G401 (cell line): ENCODE data around the gene ASIC2. TPM values are rescaled to one million over a fixed set of nuclear protein-coding genes. Genes with fewer than 3 reads are reported as not detected.
A peak's percentile ranks its signal among the peaks of the same experiment; 100 is the strongest.

ENCODE experiments used
- DNase-seq: peaks from one replicate; pipeline ENCODE4 v3.0.0-alpha.2; 2015; ENCODE audit warnings: low spot score
- in situ Hi-C: cut with HindIII; loops from 2 replicates; pipeline ENCODE4 v1.10.0; 2016; ENCODE audit warnings: low sequenced_read_pairs, mixed read lengths
- total RNA-seq: library from RNA; depleted of rRNA; stranded (reverse); fragments of >200 nt; shearing (Covaris generic); gene quantifications from 2 replicates; pipeline ENCODE4 v1.2.3, GENCODE V29; 2014

Gene ASIC2
- total RNA-seq, 1 experiment from 2014 or later, result not detected

DNA sequence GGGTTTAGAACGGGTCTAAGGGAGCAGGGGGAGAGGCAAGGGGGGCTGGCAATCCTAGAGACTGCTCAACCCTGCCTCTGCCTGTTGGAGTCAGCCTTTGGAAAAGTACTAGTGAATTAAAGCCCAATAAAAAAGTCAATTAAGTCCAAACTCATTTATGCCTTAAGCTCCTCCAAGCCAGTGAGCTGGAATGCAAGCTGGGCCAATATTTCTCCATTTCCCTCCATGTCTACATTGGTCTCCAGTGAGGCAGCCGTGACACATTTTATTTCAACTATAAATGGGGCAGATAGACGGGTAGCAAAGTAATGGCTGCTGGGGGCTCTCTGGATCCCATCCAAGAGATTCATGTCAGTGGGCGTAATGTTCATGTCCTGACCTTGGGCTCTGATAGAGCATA, 157.4 kb downstream of the ASIC2 start:
- no peak for DNase-seq
- in situ Hi-C loops, result no loop called here

DNA sequence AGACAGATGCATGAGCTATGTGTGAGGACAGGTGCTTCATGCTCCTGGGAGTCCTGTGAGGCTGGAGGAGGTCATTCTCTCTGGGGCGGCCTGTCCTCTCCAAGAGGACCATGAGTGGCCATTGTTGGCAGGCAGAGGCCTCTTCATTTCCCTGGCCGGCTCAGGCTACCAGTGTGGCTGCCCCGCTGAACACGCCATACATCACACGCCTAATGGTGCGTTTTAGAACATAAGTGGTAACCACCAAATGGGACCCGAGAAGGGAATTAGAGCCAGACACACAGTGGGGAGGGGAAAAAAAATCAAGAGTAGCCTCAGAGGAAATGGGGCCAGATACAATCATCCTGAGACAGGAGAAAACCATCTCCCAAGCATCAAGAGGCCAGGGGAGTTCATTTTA, 161.5 kb downstream of the ASIC2 start:
- in situ Hi-C loops, result no loop called here
- DNase-seq, result no peak

DNA sequence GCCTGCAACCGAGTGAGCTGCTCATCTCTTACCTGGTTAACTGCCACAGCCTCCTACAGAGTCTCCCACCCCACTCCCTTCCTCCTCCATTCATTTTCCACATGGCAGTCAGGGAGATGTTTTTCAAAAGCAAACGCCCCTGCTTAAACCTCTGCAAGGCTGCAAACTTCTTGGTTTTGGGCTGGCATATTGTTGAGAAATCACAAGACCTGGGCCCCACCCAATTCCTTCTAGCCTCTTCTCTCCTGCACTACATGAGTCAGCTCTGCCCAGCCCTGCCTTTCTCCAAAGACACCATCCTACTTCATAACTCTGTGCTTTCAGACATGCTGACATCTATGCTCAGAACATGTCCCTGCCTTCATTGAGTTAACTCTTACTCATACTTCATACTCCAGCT, 165.4 kb downstream of the ASIC2 start:
- DNase-seq, result no peak

DNA sequence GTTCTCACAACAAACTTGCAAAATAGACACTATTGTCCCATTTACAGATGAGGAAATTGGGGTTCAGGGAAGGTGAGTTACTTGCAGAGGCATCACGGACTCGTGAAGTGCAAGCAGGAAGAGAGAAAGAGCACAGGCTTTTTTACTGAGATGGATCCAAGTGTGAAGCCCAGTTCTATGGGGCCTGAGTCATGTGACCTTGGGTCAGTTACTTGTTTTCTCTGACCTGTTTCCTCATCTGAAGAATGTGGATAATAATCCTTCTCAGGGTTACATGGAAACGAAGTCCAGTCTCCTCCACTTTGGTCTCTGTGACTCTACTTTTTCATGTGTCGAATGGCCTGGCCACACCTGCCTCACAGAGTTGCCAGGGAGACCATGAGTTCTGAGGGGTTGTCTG, 167.0 kb downstream of the ASIC2 start:
- in situ Hi-C loops, result no loop called here

More for the DNA sequence above, 165.4 kb downstream of the ASIC2 start:
- in situ Hi-C loops, result no loop called here

DNA sequence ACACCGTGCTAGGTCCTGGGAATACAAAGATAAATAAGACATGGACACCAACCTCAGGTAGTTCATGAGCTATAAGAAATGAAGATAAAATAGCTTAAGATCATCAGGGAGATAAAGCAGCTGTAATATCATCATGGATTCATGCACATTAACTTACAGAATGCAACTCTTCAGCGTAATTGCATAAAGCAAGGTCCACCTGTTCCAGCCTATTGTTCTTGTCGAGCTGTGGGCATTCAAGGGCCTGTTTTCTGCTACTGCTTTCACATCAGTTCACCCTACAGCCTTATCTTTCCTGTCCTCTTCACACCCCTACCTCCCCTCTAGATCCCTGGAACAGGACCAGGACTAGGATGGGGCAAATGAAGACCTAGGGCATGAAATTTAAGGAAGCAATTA, 167.5 kb downstream of the ASIC2 start:
- DNase-seq, result no peak
- in situ Hi-C loops, result no loop called here

More for the DNA sequence above, 167.0 kb downstream of the ASIC2 start:
- no peak for DNase-seq

DNA sequence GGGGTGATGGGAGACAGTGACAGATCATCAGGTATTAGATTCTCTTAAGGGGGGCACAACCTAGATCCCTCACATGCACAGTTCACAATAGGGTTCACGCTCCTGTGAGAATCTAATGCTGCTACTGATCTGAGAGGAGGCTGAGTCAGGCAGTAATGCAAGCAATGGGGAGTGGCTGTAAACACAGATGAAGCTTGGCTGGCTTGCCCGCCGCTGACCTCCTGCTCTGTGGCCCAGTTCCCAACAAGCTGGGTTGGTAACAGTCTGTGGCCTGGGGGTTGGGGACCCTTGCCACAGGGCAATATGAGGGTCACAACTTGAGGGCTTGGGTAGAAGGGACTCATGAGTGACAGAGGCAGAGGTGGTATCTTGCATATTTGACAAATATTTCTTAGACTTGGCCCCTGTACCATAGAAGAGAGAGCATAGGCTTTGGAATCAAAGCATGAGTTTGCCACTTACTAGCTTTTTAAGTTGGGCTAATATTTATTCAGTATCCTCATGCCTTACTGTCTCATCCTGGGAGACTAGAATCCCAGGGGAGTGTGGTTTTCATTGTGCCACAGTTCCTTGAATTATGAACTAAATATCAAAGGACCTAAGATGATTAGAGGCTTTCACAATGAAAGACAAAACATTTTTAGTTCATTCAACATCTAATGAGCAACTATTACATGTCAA, 168.1 kb downstream of the ASIC2 start:
- in situ Hi-C loops, result no loop called here
- DNase-seq, result no peak

DNA sequence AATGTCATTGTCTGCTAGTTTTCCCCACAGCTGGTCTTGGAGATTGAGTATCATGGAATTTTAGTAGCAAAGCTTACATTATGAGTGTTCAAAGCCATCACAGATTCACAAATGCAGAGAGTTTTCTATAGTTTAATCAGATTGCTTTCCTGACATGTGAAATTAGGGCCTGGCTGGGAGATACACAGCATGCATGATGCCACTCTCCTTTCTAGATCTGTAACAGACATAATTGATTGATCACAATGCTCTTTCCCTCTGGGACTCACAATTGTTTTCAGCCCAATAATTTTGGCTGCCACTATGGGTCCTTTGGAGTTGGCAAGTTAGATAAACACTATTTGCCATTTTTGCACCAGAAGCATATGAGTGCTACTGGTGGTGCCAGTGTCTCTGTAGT, 168.9 kb downstream of the ASIC2 start:
- in situ Hi-C loops, result no loop called here
- no peak for DNase-seq

DNA sequence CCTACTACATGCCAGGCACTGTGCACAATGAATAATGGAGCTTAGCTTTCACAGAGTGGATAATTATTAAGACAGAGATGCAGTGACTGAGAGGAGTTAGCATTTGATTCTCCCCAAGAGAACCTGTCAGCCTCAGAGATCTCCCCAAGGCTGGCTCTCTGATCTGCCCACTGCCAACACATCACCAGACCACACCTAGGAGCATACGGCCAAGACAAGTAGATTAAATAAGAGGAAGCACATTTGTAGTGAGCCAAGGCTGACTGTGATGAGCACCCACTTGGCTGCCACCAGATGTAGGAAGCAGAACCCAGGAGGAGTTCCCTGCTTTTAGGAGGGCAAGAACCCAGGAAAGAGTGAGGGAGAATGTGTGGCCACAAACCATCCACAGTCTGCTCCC, 171.3 kb downstream of the ASIC2 start:
- DNase-seq, result no peak

DNA sequence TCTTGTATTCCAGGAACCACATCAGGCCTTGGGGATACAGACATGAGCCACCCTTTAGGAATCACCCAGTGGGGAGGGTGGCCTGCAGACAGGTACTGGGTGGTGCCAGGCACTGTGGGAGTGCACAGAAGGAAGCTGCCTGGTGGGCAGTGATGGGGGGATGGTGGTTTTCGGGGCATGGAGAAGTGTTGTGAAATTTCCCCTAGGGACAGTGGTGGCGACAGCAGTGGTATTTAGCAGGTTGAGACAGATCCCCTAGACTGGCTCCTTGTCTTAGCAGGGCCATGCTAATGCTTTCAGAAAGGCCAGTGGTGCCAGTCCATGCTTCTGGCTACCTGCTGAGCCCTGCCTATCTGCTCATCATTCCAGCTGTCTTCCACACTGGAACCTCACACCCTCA, 171.8 kb downstream of the ASIC2 start:
- in situ Hi-C loops, result no loop called here

More for the DNA sequence above, 171.3 kb downstream of the ASIC2 start:
- in situ Hi-C loops, result no loop called here

DNA sequence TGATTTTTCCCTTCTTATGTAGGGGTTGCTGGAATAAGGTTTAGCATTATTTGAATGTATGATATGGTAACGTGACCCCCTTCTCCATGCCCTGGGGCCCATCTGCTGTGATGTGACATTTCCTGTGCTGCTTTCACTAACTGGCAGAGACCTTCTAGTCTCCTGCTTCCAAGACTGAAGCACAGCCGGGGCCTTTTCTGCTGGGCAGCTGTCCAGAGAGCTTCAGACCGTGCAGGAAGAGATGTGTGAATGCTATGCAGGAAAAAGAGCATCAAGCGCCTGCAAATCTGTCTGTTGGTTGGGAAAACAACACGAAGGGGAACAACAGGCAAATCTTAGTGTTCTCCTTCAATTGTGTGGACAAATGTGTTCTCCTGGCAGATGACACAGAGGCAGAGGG, 173.0 kb downstream of the ASIC2 start:
- in situ Hi-C loops, result no loop called here
- DNase-seq, result peak; percentile 91

More for the DNA sequence above, 171.8 kb downstream of the ASIC2 start:
- DNase-seq, result no peak

DNA sequence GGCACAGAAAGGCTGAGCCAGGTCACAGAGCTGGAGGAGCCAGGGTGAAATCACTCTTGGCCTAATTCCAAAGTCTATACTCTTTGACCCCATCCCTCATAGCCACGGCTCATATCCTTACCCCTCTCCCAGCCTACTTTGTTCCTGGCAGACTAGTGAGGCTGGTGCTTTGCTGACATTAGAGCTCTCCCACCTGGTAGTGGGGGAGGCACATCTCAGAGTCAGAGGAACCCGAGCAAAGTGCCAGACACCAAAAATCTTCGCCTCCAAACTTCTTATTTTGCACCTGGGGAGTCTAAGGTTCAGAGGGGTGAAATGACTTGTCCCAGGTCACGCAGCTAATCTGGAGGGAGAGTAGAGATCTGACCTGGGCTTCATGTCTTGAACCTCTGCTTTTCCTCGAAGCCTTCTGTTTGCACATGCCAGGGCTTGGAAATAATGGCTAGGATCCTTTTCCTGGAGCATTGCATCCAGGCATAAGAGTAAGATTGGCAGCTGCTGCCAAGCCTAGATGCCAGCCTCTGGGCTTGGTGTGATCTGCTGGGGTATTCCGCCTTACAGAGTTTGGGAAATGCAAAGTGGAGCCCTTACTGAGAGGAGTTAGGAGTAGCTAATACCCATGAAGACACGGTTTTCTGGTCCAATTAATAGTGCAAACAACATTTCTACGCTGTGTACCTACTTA, 174.6 kb downstream of the ASIC2 start:
- in situ Hi-C loops, result no loop called here

DNA sequence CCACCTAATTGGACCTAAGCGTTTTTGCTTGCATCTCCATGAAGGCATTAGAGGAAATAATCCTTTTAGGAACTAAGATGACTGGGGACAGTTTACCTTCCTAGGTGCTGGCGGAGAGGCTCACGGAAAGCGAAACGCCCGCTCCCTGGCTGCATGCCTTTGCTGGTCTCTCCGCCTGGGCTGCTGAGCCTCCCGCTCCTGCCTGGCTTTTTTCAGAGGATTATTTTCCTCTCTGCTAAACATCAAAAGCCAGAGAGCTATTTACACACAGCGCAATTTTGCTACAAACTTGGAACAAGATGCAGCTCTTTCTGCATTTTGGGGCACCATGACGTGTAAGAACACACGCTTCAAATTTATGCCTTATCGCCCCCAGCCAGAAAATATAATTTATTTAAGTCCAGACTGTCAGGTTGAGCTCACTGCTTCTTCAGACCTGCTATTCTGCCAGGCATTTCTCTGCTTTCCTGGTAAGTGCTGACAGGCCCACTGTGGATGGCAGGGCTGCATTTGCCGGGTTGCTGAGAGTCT, 177.0 kb downstream of the ASIC2 start:
- in situ Hi-C loops, result no loop called here
- DNase-seq, result peak; percentile 82

More for the DNA sequence above, 174.6 kb downstream of the ASIC2 start:
- DNase-seq, result no peak

DNA sequence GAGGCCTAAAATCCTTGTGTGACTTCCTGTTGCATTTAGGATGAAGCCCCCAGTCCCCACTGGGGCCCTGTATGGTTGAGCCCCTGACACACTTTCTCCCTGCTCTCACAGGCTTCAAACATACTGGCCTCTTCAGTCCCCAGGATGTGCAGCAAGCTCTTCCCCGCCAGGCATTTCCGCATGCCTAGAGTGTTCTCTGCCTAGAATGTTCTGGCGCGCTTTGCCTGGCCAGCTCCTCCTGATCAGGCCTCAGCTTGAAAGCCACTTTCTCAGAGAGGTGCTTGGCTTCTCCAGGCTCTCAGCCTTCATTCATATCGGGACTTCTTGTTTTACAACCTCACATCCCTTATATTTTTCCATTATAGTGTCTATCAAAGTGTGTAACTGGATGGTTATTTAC, 177.7 kb downstream of the ASIC2 start:
- DNase-seq, result no peak
- in situ Hi-C loops, result no loop called here

DNA sequence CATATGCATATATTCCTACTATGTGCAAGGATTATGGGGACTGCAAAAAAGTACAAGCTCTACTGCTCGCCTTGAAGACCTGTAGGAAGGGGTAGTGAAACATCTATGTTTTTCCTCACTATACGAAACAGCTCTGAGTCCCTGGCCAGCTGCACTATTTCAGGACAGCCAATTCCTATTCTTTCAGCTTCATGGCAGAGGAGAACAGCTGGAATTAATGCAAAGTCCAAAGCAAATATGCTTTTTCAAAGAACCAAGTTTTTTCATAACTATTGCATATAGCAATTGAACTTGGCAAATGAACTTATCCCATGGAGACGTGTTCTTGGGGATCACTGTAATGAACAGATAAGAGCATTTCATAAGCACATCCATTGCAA, 179.1 kb downstream of the ASIC2 start:
- no peak for DNase-seq
- in situ Hi-C loops, result no loop called here

DNA sequence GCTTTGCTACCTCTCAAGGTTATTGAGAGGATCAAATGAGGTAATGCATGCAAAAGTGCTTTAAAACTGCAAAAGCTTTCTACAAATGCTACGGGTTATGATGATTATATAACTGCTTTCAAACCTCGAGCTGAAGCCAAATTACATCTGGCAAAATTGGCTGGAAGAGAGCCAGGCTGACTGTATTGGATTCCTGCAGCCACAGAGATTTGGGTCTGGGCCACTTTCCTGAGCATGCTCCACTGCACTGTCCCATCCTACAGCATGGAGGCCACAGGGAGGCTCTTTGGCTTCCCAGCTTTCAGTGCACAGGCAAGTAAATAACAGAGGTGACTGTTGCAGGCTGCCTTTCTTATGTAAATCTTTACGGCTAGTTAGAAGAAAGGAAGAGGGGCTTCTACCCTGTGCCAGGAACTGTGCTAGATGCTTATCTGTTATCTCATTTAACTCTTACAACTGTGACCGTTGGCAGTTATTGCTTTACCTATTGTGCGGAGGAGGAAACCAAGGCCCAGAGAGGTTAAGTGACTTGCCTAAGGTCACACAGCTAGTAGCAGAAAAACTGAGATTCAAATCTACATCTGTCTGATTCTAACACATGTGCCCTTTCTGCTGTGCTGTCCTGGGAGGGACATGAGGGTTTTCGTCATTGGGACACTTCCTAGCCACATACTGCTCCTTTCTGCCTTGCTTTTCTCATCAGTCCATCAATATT, 179.7 kb downstream of the ASIC2 start:
- DNase-seq, result no peak

DNA sequence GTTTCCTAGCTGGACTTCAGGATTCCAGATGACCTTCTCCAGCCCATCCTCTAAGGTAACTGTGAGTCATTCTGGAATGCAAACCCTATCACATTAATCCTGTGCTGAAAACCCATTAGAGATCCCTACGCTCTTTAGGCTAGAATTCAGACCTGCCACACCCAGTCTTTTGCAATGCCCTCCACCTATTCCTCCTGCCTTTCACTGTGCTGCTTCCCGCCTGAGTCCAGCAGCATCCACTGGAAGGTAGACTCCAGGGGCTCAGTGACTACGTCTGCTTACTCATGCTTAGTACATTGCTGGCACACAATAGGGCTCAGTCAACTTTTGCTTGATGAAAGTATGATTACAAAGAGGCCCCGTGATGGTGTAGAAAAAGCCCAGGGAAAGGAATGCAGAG, 180.3 kb downstream of the ASIC2 start:
- in situ Hi-C loops, result no loop called here

More for the DNA sequence above, 179.7 kb downstream of the ASIC2 start:
- in situ Hi-C loops, result no loop called here

DNA sequence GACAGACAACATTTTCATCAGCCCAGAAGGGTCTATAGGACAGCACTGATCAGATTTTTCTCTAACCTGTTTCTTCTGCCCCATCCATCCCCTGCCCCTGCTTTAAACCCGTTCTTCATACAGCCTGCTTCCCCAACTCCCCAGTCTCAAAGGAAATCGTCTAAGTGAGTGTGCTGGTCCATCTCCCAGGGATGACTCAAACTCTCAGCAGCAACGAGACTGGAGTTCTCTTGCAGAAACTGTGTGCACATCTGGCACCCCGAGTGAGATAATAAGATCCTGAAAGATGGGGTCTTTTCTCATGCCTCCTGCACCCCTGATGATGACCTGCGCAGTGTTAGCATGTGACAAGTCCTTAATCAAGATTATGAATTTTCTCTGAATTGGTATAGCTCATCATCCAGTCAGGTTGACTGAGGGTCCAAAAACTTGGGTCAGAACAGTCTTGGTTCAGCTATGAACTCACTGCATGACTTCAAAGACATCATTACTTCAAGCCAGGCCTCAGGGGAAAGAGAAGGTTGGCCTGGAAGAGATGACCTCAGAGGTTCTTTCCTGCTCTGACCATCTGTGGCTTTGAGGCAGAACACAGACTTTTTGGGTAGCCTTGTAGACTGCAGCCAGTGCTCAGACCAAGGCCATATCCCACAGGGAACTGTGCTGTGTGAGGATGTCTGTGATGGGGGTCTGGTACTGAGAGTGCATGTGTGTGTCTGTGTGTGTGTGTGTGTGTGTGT, 183.6 kb downstream of the ASIC2 start:
- no peak for DNase-seq
- in situ Hi-C loops, result no loop called here

More for the DNA sequence above, 180.3 kb downstream of the ASIC2 start:
- DNase-seq, result no peak

DNA sequence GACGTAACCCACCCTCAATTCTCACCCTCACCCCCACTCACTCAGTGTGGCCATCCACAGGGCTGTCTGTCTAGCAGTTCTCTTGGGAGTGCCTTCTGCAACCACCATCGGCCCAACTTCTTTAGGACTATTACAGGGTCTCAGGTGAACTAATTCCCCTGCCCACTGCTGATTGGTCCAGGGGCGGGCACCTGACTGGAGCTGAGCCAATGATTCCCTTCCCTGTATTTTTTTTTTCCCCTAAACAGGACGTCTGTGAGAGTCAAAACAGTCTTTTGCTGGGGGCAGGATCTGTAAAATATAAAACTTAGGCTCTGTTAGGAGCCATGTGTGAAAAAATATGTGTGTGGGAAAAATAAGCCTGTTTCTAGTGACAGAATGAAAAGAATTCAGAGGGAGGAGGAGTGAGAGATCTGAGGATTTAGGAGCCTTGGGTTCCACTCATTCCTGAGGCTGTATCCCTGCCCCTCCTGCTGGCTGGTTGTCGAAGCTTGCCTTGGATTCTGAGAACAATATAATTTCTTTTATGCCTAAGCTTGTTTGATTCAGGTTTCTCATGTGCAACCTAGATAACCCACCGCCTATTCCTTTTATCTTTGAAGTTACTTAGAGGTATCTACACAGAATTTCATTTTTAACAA, 186.4 kb downstream of the ASIC2 start:
- in situ Hi-C loops, result no loop called here
- DNase-seq, result no peak

DNA sequence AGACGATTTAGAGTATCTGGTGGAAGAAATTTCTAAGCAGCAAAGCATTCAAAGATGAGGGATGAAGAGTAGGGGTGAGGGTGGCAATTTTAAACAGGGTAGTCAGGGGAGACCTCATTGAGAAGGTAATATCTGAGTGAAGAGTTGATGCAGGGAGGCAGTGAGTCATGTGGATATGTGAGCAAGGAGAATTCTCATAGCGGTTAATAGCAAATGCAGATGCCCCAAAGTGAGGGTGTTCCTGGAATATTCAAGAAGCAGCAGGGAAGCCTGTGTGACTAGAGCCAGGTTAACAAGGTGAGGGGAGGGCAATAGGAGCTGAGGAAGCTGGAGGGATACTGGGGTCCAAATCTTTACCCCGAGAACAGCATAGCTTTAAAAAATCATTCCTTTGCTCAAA, 187.2 kb downstream of the ASIC2 start:
- in situ Hi-C loops, result no loop called here
- DNase-seq, result no peak
